GM12891 (cell line): ENCODE measurements around the gene ITPA. TPM values are rescaled to one million over a fixed set of nuclear protein-coding genes. Genes with fewer than 3 reads are reported as not detected.
A peak's percentile ranks its signal among the peaks of the same experiment; 100 is the strongest.

Source experiments
- DNase-seq: peaks from one replicate; pipeline ENCODE4 v3.0.0; 2011; ENCODE audit warnings: low spot score; ENCODE audit not compliant: insufficient read length
- FAIRE-seq: peaks from 2 replicates; lab custom pipeline; 2011; peaks lifted over from hg19 to GRCh38; lab: Jason Lieb, UNC
- PAX5 ChIP-seq: IDR thresholded peaks from 2 replicates; pipeline ENCODE4 v1.6.1; 2011; ENCODE audit warnings: low read length, moderate library complexity, mild to moderate bottlenecking; ENCODE audit not compliant: insufficient read depth, severe bottlenecking
- POLR2A ChIP-seq: IDR thresholded peaks from 2 replicates; pipeline ENCODE4 v1.6.1; 2011; ENCODE audit warnings: low read depth, low read length, control low read depth
- POLR2AphosphoS5 ChIP-seq: IDR thresholded peaks from 2 replicates; pipeline ENCODE4 v1.6.1; 2011; ENCODE audit warnings: low read depth, low read length, control low read depth
- POU2F2 ChIP-seq: IDR thresholded peaks from 2 replicates; pipeline ENCODE4 v1.6.1; 2011; ENCODE audit warnings: low read depth, mild to moderate bottlenecking, control low read depth, low read length, moderate library complexity
- SPI1 ChIP-seq: IDR thresholded peaks from 2 replicates; pipeline ENCODE4 v1.6.1; 2011; ENCODE audit warnings: low read depth, low read length, control low read depth
- TAF1 ChIP-seq: IDR thresholded peaks from 2 replicates; pipeline ENCODE4 v1.6.1; 2011; ENCODE audit warnings: low read depth, low read length, control low read depth
- polyA plus RNA-seq: library from polyadenylated mRNA; unstranded; fragments of >200 nt; gene quantifications from one replicate; pipeline ENCODE4 v1.2.1, GENCODE V29; 2012; ENCODE audit warnings: low read depth, missing spikeins, inconsistent platforms; ENCODE audit not compliant: missing spikeins

Gene ITPA
- polyA plus RNA-seq, result 62.5 TPM

- FAIRE-seq (peak; percentile 92), DNase-seq (peak; percentile 76)
- TF ChIP-seq POLR2A (peak; percentile 65; the same call in 1 of the 2 replicates), POU2F2 (peak; percentile 36; the same call in 1 of the 2 replicates), SPI1 (no peak), PAX5 (no peak), POLR2AphosphoS5 (peak; percentile 69), TAF1 (peak; percentile 70; the same call in 1 of the 2 replicates)
Observed at GRCh38 chr20:3209257-3209945, at the start of gene ITPA. ITPA (plus strand) TSS chr20:3209498; CDS start chr20:3209552, 54 bp downstream.

DNA sequence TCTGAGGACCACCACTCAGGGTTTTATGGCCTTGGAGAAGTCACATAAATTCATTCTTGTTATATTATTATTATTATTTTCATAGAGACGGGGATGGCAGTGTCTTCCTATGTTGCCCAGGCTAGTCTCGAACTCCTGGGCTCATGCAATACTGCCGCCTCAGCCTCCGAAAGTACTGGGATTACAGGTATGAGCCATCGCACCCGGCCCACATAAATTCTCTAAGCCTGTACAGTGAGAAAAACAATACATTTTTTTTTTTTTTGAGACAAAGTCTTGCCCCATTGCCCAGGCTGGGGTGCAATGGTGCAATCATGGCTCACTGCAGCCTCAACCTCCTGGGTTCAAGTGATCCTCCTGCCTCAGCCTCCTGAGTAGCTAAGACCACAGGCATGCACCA lies 48.9 kb upstream of the ITPA start:
- no peak for TF ChIP-seq TAF1
- TF ChIP-seq POLR2AphosphoS5, result no peak
- TF ChIP-seq POU2F2, result no peak
- no peak for TF ChIP-seq POLR2A
- DNase-seq (no peak), FAIRE-seq (no peak)

GRCh38 chr20:3161316-3162079 lies 47.8 kb upstream of the ITPA start:
- DNase-seq (no peak), FAIRE-seq (no peak)
- TF ChIP-seq POLR2AphosphoS5 (no peak), SPI1 (no peak), POLR2A (no peak), TAF1 (no peak), PAX5 (no peak), POU2F2 (no peak)

GRCh38 chr20:3162080-3162611 lies 47.2 kb upstream of the ITPA start:
- FAIRE-seq (no peak), DNase-seq (no peak)
- TF ChIP-seq TAF1 (no peak), POU2F2 (no peak), PAX5 (no peak), POLR2A (no peak), SPI1 (no peak), POLR2AphosphoS5 (no peak)

DNA sequence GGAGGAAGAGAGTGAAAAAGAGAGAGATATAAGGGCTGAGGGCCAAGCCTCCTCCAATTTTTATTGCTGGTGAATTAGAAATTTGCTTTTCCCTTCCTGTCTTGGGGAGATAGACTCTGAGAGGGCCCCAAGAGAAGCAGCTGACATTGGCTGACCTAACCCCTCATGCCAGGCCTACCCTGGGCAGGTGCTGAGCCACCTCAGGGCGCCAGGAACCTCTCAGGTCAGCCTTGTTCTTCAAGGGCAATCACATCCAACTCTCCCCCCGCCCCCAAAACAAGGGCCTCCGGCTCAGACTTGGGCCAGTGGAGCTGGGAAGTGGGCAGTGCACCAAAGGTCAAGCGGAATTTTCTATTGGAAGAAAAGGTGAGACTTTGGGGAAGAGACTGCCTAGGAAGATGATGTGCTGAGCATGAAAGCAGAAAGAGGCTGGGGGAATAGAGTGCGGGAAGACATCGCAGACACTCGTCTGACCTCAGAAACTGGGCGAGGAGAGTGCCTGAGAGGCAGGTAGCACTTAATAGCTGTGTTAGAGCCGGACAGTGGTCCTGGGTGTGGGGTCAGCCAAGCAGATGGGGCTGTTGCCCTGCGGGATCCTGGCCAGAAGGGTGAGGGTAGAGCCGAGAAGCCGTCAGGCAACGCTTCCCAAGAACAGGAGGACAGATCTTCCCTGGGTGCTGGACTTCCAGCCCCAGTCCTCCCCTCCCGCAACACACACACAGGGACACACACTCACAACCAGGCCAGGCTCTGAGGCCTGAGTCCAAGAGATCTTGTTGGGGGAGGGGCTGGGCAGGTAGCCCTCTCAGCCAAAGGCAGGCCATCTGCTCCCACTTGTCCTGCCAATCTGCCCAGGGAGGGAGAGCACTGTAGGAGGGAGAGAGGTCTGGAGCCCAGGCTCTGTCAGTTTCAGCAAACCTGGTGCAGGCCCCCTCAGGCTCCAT lies 45.9 kb upstream of the ITPA start:
- no peak for FAIRE-seq
- DNase-seq, result no peak

GRCh38 chr20:3164043-3164762 lies 45.1 kb upstream of the ITPA start:
- TF ChIP-seq TAF1 (no peak), POLR2AphosphoS5 (no peak), POU2F2 (no peak), PAX5 (no peak)
- FAIRE-seq (no peak), DNase-seq (no peak)

More for the DNA sequence above, 45.9 kb upstream of the ITPA start:
- TF ChIP-seq POLR2AphosphoS5 (no peak), TAF1 (no peak), POU2F2 (no peak)

DNA sequence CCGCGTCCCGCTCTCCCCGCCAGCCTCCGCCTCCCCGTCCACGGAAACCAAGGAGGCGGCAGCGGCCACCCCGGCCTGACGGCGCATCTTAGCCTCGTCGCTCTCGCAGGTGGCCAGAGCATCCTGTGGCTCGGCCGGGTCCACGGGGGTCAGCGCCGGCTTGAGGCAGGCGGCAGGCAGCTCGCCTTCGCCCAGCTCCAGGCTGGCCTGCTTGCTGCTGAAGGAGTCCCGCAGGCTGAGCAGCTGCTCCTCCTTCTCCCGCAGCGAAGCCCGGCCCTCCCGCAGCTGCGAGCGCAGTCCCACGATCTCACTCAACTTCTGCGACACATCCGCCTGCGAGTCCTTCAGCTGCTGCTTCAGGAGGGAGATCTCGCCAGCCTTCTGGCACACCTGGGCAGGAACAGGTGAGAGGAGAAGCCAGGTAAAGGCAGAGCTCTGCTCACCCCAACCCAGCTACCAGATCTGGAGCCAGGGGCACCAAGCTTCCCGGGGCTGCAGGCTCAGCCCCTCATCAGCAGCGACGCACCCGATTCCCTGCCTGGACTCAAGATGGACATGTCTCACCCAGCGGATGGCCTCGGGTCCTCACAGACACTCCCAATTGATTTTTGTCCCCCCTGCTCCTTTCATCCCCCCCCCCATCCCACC lies 44.4 kb upstream of the ITPA start:
- peak; percentile 13 for FAIRE-seq
- DNase-seq, result no peak

DNA sequence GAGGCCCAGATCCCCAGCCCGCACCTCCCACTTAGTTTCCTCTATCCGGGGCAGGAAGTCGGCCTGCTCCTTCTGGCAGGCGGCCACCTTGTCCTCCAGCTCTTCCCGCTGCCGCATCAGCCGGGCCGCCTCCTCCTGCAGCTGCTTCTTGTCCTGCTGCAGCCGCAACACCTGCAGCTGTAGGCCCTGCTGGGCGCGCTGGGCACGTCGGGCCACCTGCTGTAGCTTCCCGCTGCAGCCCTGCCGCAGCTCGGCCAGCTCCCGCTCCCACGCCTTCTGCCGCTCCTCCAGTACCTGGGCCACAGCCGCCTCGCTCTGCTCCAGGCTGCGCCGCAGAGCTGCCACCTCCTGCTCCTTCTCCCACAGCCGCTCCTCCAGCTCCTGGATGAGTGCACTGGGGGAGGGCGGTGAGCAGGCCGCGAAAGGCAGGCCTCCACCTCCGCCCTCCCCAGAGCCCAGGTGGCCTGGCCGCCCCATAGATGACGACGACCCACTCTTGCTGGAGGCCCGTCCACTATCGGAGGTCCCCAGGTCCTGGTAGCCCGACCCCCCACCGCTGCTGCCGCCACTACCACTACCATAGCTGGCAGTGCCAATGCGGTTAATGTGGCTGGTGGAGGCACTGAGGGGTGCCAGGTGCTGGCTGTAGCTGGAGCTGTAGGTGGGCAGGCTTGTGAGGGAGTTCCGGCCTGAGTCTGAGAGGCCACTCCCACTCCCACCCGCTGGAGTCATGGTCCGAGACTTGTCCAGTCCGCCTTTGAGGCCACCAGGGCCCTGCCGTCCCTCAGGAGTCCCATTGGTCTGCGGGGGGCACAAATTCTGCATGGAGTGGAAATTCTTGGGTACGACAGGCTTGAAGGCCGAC lies 43.6 kb upstream of the ITPA start:
- TF ChIP-seq SPI1, result no peak
- no peak for TF ChIP-seq PAX5
- no peak for TF ChIP-seq POLR2A
- TF ChIP-seq POLR2AphosphoS5, result no peak
- TF ChIP-seq POU2F2, result no peak
- TF ChIP-seq TAF1, result no peak
- no peak for FAIRE-seq
- DNase-seq, result no peak

More for the DNA sequence above, 44.4 kb upstream of the ITPA start:
- TF ChIP-seq POU2F2, result no peak
- no peak for TF ChIP-seq TAF1
